Cardiac fibroblast (primary cell): ENCODE results near the gene ZBTB22.
"Not testable (repeated sequence)": the region's sequence is repeated elsewhere in the genome, so short reads cannot be mapped to it uniquely, and the experiment has no call there.

Experiments used
- DNase-seq, 2 donors: peaks; one replicate each; pipeline versions ENCODE4 v3.0.0 to v3.0.0-alpha.2; 2010; ENCODE audit warnings: low read depth in 2 of 2
- H3K4me3 ChIP-seq, 2 donors: replicated peaks in 1 of 2; 1 replicate in 1 of 2; 2 replicates in 1 of 2; pipeline ENCODE4 v1.5.1; 2011; ENCODE audit warnings: low read depth in 2 of 2, low read length in 2 of 2, mild to moderate bottlenecking in 2 of 2, moderate library complexity in 1 of 2
- CTCF ChIP-seq: IDR thresholded peaks from one replicate; pipeline ENCODE4 v1.5.1; 2011; ENCODE audit warnings: low read depth, mild to moderate bottlenecking, low read length, inconsistent platforms

The ZBTB22 gene

GRCh38 chr6:33289784-33290315 lies 27.7 kb downstream of the ZBTB22 start:
- no peak for DNase-seq
- TF ChIP-seq CTCF, result no peak
- peak overlapping the region; percentile 86 to 90 for H3K4me3 ChIP-seq

GRCh38 chr6:33288921-33289783 lies 28.4 kb downstream of the ZBTB22 start, which contains the start of the genes PFDN6 and WDR46:
Gene PFDN6, plus strand, starts transcription at chr6:33289601. Its CDS starts 256 bp downstream, at chr6:33289857.
Gene WDR46, minus strand, starts transcription at chr6:33289239. Its CDS starts 69 bp downstream, at chr6:33289170.
- TF ChIP-seq CTCF, result no peak
- DNase-seq, result peak; percentile 89 to 93
- H3K4me3 ChIP-seq, result peak within 1 kb of the TSS; percentile 86 to 90

- peak overlapping the region; percentile 86 to 90 for H3K4me3 ChIP-seq
- no peak for TF ChIP-seq CTCF
- no peak for DNase-seq
Measured at GRCh38 chr6:33288141-33288920, 29.2 kb downstream of the ZBTB22 start.

- H3K4me3 ChIP-seq, result no peak overlapping the region
- TF ChIP-seq CTCF, result no peak
- DNase-seq, result no peak
Measured at GRCh38 chr6:33286946-33287914, 30.3 kb downstream of the ZBTB22 start.

- not testable (repeated sequence) for DNase-seq, H3K4me3 ChIP-seq
Measured at GRCh38 chr6:33285214-33285613, 32.3 kb downstream of the ZBTB22 start.

GRCh38 chr6:33280539-33280938 lies 37.0 kb downstream of the ZBTB22 start:
- no peak overlapping the region for H3K4me3 ChIP-seq
- DNase-seq, result no peak
- no peak for TF ChIP-seq CTCF
